ENCODE measurements around the gene NAIF1. TPM values are rescaled to one million over a fixed set of nuclear protein-coding genes. Genes with fewer than 3 reads are reported as not detected.

The NAIF1 gene
- total RNA-seq, 1 donor from 2014 or later: 9.5 TPM

- no peak overlapping the region for H3K4me3 Mint-ChIP-seq
Observed at GRCh38 chr9:128056086-128056485, 11.0 kb downstream of the NAIF1 start.

GRCh38 chr9:128055344-128056040, 11.6 kb downstream of the NAIF1 start:
- H3K4me2 ChIP-seq: peak overlapping the region; percentile 38
- H2AFZ ChIP-seq (replicated peaks): peak overlapping the region; percentile 84
- no peaks in the 10 kb centered on the region for H3K36me3 ChIP-seq
- no peak overlapping the region for H3K4me3 ChIP-seq
- no peak overlapping the region for H3K4me3 Mint-ChIP-seq
- H3K4me1 Mint-ChIP-seq: peaks cover 38% of the 10 kb centered on the region
- peaks cover 30% of the 10 kb centered on the region for H3F3A ChIP-seq (ENCODE audit: low read depth)
- H3K27me3 Mint-ChIP-seq (ENCODE audit: insufficient read depth, low read depth): peaks cover 3% of the 10 kb centered on the region
- peak overlapping the region; percentile 96 for H3K27ac Mint-ChIP-seq
- H3K79me2 ChIP-seq (ENCODE audit: low read depth): no peaks in the 10 kb centered on the region
- no peaks in the 10 kb centered on the region for H3K27me3 ChIP-seq
- no peak for TF ChIP-seq EZH2 (IDR thresholded peaks at IDR 0.05)
- TF ChIP-seq EZH2phosphoT487 (IDR thresholded peaks at IDR 0.05): no peak
- TF ChIP-seq CTCF (IDR thresholded peaks at IDR 0.05): no peak
- DNase-seq (ENCODE audit: low spot score): peak; percentile 28
- no peaks in the 10 kb centered on the region for H4K20me1 ChIP-seq (ENCODE audit: low read depth)
- H3K9me3 ChIP-seq (ENCODE audit: low read depth): no peaks in the 10 kb centered on the region
- H3K9ac ChIP-seq: no peak overlapping the region
- no peak overlapping the region for H3K27ac ChIP-seq
- H3K9me3 Mint-ChIP-seq: no peaks in the 10 kb centered on the region
- H3K4me1 ChIP-seq: peaks cover 25% of the 10 kb centered on the region
- H3K36me3 Mint-ChIP-seq: no peaks in the 10 kb centered on the region

More at GRCh38 chr9:128056086-128056485, 11.0 kb downstream of the NAIF1 start:
- H2AFZ ChIP-seq (replicated peaks): peak overlapping the region; percentile 84
- Mint-ChIP-seq H3K27me3 (ENCODE audit: insufficient read depth, low read depth) (peaks cover 3% of the 10 kb centered on the region), H3K27ac (no peak overlapping the region), H3K36me3 (peaks cover under 1% of the 10 kb centered on the region), H3K4me1 (peaks cover 34% of the 10 kb centered on the region), H3K9me3 (no peaks in the 10 kb centered on the region)
- peak overlapping the region; percentile 38 for H3K4me2 ChIP-seq
- DNase-seq (ENCODE audit: low spot score): no peak
- TF ChIP-seq CTCF (IDR thresholded peaks at IDR 0.05) (no peak), EZH2 (IDR thresholded peaks at IDR 0.05) (no peak), EZH2phosphoT487 (IDR thresholded peaks at IDR 0.05) (no peak)
- H3K4me3 ChIP-seq: no peak overlapping the region
- H3K27me3 ChIP-seq: no peaks in the 10 kb centered on the region
- H4K20me1 ChIP-seq (ENCODE audit: low read depth): no peaks in the 10 kb centered on the region
- no peak overlapping the region for H3K9ac ChIP-seq
- no peaks in the 10 kb centered on the region for H3K79me2 ChIP-seq (ENCODE audit: low read depth)
- no peak overlapping the region for H3K27ac ChIP-seq
- H3K36me3 ChIP-seq: no peaks in the 10 kb centered on the region
- peaks cover 25% of the 10 kb centered on the region for H3K4me1 ChIP-seq
- peaks cover 30% of the 10 kb centered on the region for H3F3A ChIP-seq (ENCODE audit: low read depth)
- no peaks in the 10 kb centered on the region for H3K9me3 ChIP-seq (ENCODE audit: low read depth)

- H3K36me3 Mint-ChIP-seq: no peaks in the 10 kb centered on the region
- no peak overlapping the region for H2AFZ ChIP-seq (replicated peaks)
- H3K9me3 Mint-ChIP-seq: no peaks in the 10 kb centered on the region
- H4K20me1 ChIP-seq (ENCODE audit: low read depth): no peaks in the 10 kb centered on the region
- peaks cover 25% of the 10 kb centered on the region for H3K4me1 ChIP-seq
- no peaks in the 10 kb centered on the region for H3K27me3 ChIP-seq
- no peak overlapping the region for H3K27ac ChIP-seq
- no peak overlapping the region for H3K9ac ChIP-seq
- no peak for TF ChIP-seq CTCF (IDR thresholded peaks at IDR 0.05)
- TF ChIP-seq EZH2 (IDR thresholded peaks at IDR 0.05): no peak
- TF ChIP-seq EZH2phosphoT487 (IDR thresholded peaks at IDR 0.05): no peak
- H3K4me3 ChIP-seq: no peak overlapping the region
- no peaks in the 10 kb centered on the region for H3K79me2 ChIP-seq (ENCODE audit: low read depth)
- DNase-seq (ENCODE audit: low spot score): no peak
- H3K36me3 ChIP-seq: no peaks in the 10 kb centered on the region
- H3F3A ChIP-seq (ENCODE audit: low read depth): peaks cover 30% of the 10 kb centered on the region
- H3K27ac Mint-ChIP-seq: peak overlapping the region; percentile 51
- no peaks in the 10 kb centered on the region for H3K9me3 ChIP-seq (ENCODE audit: low read depth)
- peaks cover 3% of the 10 kb centered on the region for H3K27me3 Mint-ChIP-seq (ENCODE audit: insufficient read depth, low read depth)
- H3K4me2 ChIP-seq: no peak overlapping the region
- peaks cover 39% of the 10 kb centered on the region for H3K4me1 Mint-ChIP-seq
- H3K4me3 Mint-ChIP-seq: no peak overlapping the region
Observed at GRCh38 chr9:128054087-128054486, 13.0 kb downstream of the NAIF1 start.
